Loucy (cell line): ENCODE results near the gene TAB2.

Experiments used
- EZH2phosphoT487 ChIP-seq: fragments of 200-600 bp; IDR thresholded peaks from 2 replicates; pipeline ENCODE4 v1.6.1; 2018; ENCODE audit warnings: antibody characterized with exemption, mild to moderate bottlenecking, moderate library complexity, borderline replicate concordance
- TF ChIP-seq, protein P1 (sequence below): fragments of 200-600 bp; sonication (generic); conservative IDR thresholded peaks from 2 replicates; pipeline ENCODE4 v1.5.1; 2014; ENCODE audit warnings: mild to moderate bottlenecking, antibody characterized with exemption, low read length

DNA sequence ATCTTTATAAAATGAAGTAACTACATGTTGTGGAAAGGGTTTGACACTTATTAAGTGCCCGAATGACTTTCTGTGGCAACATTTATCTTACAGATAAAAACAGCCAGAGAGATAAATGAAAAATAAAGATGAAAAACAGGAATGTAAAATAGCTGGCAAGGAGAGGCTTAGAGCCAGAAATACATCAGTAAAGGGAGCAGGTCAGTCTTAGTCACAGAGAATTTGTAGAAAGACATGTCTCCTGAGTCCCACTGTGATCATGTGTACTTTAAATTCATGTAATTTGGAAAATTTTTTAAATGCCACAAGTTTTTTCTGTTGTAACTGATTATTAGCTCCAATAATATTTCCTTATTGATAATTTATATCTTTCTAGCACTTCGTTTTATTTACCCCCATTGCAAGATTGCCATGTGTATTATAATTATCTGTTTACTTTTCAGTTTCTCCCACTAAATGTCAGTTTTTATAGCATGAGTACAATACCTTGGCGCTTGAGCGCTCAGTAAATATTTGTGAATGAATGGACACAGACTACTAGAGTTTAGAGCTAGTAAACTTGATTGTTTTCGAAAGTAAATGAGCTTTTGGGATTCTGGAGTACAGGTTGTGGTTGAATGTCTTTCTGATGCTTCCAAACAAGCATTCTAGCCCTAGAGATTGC is 15.2 kb downstream of the TAB2 start:
- TF ChIP-seq, protein P1, sequence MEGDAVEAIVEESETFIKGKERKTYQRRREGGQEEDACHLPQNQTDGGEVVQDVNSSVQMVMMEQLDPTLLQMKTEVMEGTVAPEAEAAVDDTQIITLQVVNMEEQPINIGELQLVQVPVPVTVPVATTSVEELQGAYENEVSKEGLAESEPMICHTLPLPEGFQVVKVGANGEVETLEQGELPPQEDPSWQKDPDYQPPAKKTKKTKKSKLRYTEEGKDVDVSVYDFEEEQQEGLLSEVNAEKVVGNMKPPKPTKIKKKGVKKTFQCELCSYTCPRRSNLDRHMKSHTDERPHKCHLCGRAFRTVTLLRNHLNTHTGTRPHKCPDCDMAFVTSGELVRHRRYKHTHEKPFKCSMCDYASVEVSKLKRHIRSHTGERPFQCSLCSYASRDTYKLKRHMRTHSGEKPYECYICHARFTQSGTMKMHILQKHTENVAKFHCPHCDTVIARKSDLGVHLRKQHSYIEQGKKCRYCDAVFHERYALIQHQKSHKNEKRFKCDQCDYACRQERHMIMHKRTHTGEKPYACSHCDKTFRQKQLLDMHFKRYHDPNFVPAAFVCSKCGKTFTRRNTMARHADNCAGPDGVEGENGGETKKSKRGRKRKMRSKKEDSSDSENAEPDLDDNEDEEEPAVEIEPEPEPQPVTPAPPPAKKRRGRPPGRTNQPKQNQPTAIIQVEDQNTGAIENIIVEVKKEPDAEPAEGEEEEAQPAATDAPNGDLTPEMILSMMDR = no peak
- no peak for TF ChIP-seq EZH2phosphoT487
